H54 (cell line): ENCODE data around the gene PTPN23.

Experiments
- DNase-seq: peaks from one replicate; pipeline ENCODE4 v3.0.0; 2011; ENCODE audit warnings: low spot score, mixed read lengths; ENCODE audit not compliant: insufficient read length
- FAIRE-seq: peaks from 3 replicates; lab custom pipeline; 2011; peaks lifted over from hg19 to GRCh38; lab: Jason Lieb, UNC
- POLR2A ChIP-seq: IDR thresholded peaks from 2 replicates; pipeline ENCODE4 v1.6.1; 2011; ENCODE audit warnings: low read depth, mild to moderate bottlenecking, low read length

Gene PTPN23

GRCh38 chr3:47427866-47428265 is 47.0 kb downstream of the PTPN23 start:
- no peak for TF ChIP-seq POLR2A
- FAIRE-seq = no peak
- no peak for DNase-seq

DNA sequence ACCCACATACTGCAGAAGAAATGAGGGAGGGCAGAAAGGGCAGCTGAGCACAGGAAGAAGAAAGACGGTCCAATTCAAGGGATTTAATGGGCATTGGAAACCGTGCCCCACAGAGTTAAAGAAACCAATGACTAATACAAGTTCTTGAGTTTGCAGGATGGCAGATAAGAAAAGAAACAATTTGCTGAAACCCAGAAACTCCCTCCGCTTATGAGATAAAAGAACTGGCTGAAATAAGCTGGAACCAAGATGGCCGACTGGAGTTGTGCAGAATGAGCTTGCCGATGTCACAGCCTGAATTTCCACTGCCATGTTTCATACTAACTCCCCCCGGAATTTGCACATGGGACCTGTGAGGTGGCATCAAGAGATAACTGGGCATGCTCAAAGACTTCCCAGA is 47.8 kb downstream of the PTPN23 start:
- DNase-seq = no peak
- TF ChIP-seq POLR2A = no peak
- no peak for FAIRE-seq

DNA sequence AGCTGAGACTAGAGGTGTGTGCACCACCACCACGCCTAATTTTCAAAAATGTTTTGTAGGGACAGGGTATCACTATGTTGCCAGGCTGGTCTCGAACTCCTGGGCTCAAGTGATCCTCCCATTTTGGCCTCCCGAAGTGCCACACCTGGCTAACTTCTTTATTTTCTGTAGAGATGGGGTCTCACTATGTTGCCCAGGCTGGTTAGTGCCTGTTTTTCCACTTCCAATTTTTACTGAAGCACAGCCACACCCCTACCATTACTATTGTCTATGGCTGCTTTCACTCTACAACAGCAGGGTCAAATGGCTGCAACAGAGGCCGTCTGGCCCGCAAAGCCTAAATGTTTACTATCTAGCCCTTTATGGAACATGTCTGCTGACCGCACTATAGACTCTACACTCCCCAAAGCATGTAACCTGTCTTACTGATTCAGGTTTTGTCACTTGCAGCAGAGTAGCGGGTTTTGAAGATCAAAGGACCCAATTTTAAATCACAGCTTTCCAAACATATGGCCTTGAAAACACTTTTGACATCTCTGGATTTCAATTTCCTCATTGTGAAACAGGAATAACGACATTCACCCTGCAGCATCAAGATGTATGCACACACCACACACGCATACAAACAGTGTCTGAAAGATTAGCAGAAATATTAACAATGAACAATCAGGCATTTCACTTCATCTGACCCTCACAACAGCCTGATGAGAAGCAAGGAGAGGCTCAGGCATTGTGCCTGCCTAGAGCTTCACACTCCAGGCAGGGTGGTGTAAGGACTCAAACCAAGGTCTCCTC is 48.9 kb downstream of the PTPN23 start:
- FAIRE-seq (no peak), DNase-seq (no peak)
- TF ChIP-seq POLR2A = no peak

- no peak for DNase-seq
- no peak for FAIRE-seq
- TF ChIP-seq POLR2A = no peak
These were observed 49.8 kb downstream of the PTPN23 start for GRCh38 chr3:47430606-47431005.

- TF ChIP-seq POLR2A = no peak
- DNase-seq (no peak), FAIRE-seq (no peak)
These were observed 50.4 kb downstream of the PTPN23 start for GRCh38 chr3:47431225-47431624.

DNA sequence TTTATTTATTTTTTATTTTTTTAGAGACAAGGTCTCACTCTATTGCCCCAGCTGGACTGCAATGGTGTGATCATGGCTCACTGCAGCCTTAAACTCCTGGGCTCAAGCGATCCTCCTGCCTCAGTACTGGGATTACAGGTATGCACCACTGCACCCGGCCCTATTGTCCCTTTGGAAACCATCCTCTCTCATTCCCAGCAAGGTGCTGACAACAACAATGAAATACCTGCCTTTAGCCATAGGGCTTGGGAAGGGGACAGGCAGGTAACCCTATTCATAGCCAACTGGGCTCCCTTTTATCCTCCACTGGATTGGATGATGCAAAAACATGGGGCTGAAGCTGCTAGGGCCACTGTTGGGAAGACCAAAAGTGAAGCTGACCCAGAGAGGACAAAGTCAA is 51.9 kb downstream of the PTPN23 start:
- DNase-seq = no peak
- FAIRE-seq = no peak
- TF ChIP-seq POLR2A = no peak

DNA sequence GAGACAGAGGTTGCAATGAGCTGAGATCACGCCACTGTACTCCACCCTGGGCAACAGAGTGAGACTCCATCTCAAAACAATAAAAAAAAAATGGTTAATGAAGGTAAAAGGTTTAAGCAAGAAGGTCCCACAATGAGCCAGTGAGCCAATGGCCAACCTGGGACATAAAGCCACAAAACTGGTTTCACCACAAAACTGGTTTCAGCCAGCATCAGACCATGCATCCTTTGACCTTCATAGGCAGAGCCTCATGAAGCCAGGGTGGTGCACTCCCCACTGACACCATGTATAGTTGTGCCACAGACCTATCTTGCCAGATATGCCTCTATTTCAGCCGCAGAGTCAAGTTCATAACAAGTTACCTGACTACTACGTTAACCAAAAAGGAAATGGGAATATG is 53.0 kb downstream of the PTPN23 start:
- FAIRE-seq (no peak), DNase-seq (no peak)
- no peak for TF ChIP-seq POLR2A

DNA sequence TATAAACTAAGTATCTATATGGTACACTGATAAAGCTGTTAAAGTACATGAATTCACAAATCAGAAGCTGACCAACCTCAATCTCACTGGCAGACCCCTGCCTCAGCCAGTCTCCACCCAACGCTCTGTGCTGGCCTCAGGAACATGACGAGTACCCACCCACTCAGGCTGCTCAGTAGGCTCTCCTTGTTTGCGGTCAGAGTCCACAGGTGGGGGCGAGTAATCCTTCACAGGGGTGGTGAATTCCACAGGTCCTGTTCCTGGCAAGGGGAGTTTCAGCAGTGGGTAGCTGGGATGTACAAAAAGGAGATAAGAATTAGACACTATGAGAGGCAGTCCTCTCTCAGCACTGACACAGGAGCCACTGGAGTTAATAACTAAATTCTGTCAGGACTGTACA is 54.0 kb downstream of the PTPN23 start:
- no peak for TF ChIP-seq POLR2A

DNA sequence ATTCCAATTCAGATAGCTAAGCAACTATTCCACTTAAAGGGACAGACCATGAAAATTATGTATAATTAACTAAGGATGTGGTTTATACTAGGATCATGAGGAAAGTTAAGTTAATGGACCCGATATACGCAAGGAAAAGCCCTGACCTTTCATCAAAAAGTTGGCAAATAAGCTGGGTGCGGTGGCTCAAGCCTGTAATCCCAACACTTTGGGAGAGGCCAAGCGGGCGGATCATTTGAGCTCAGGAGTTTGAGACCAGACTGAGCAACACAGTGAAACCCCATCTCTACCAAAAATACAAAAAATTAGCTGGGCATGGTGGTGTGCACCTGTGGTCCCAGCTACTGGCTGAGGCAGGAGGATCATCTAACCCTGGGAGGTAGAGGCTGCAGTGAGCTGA is 55.4 kb downstream of the PTPN23 start:
- no peak for TF ChIP-seq POLR2A
- no peak for DNase-seq
- FAIRE-seq = no peak

More for the DNA sequence above, 54.0 kb downstream of the PTPN23 start:
- FAIRE-seq = no peak
- no peak for DNase-seq

DNA sequence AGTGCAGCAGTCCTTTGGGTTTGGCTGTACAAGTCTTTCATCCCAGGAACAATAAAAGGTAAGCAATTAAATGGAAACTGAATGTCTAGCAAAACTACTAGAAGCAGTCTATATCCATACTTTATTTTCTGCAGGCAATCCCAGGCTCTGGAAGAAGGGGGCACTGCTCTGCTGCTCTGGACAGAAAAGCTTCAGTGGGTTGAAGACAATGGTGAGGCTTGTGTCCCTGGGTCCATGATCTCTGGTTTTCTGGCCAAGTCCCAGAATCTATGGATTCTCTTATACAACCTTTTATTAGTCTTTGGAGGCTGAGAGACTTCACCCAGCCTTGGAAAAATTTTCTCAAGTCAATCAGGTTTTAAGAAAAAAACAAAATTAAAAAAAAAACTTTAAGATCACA is 59.3 kb downstream of the PTPN23 start:
- FAIRE-seq (no peak), DNase-seq (no peak)
- no peak for TF ChIP-seq POLR2A

GRCh38 chr3:47441796-47442551 is 61.2 kb downstream of the PTPN23 start:
- DNase-seq (no peak), FAIRE-seq (no peak)

GRCh38 chr3:47443611-47443995 is 62.8 kb downstream of the PTPN23 start:
- DNase-seq (no peak), FAIRE-seq (no peak)
- TF ChIP-seq POLR2A = no peak

More at GRCh38 chr3:47441796-47442551, 61.2 kb downstream of the PTPN23 start:
- TF ChIP-seq POLR2A = no peak

- FAIRE-seq (no peak), DNase-seq (no peak)
These were observed 63.3 kb downstream of the PTPN23 start for GRCh38 chr3:47444103-47444502.

DNA sequence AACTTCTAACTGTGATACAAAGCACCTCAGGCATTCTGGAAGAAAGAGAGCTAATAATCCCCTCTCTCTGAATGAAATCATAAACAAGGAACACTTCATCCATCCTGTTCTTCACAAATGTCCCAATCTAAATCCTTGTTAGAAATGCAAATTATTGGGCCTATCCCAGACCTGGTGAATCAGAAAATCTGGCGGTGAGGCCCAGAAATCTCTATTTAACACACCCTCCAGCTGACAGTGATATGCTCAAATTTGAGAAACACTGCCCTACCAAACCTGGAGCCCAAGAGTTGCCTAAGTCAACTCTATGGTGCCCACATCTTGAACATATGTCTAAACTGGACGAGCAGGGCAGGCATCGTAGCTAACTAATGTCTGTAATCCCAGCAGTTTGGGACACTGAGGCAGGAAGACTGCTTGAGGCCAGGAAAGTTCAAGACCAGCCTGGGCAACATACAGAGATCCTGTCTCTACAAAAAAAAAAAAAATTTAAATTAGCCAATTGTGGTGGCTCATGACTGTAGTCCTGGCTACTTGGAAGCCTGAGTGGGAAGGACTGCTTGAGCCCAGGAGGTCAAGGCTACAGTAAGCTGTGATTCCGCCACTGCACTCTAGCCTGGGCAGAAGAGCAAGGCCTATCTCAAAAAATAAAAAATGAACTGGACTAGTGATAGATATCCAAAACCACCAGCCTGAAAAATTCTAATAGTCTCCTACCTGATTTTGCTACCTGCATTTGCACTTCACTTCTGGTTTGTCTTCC is 71.8 kb downstream of the PTPN23 start:
- FAIRE-seq (no peak), DNase-seq (no peak)
- TF ChIP-seq POLR2A = no peak

More at GRCh38 chr3:47444103-47444502, 63.3 kb downstream of the PTPN23 start:
- TF ChIP-seq POLR2A = no peak
